Glutamatergic neuron (in vitro differentiated cells): ENCODE measurements around the gene NATD1. TPM values are rescaled to one million over a fixed set of nuclear protein-coding genes. Genes with fewer than 3 reads are reported as not detected.

Source experiments
- DNase-seq: peaks from one replicate; pipeline ENCODE4 v3.0.0; 2022
- H3K27ac Mint-ChIP-seq: one replicate; pipeline ENCODE4 v1.8.0; 2020; ENCODE audit warnings: mild to moderate bottlenecking, mixed read lengths, inconsistent platforms; ENCODE audit not compliant: unreplicated experiment
- H3K27me3 Mint-ChIP-seq: one replicate; pipeline ENCODE4 v1.8.0; 2020; ENCODE audit warnings: mild to moderate bottlenecking, moderate library complexity, mixed read lengths, inconsistent platforms; ENCODE audit not compliant: unreplicated experiment
- H3K36me3 Mint-ChIP-seq: one replicate; pipeline ENCODE4 v1.8.0; 2020; ENCODE audit warnings: mild to moderate bottlenecking, mixed read lengths, inconsistent platforms; ENCODE audit not compliant: unreplicated experiment
- H3K4me1 Mint-ChIP-seq: one replicate; pipeline ENCODE4 v1.8.0; 2020; ENCODE audit warnings: mild to moderate bottlenecking, low read depth, mixed read lengths, inconsistent platforms; ENCODE audit not compliant: unreplicated experiment
- H3K4me3 Mint-ChIP-seq: one replicate; pipeline ENCODE4 v1.8.0; 2020; ENCODE audit warnings: mild to moderate bottlenecking, mixed read lengths, inconsistent platforms; ENCODE audit not compliant: unreplicated experiment
- H3K9me3 Mint-ChIP-seq: one replicate; pipeline ENCODE4 v1.8.0; 2020; ENCODE audit warnings: mild to moderate bottlenecking, moderate library complexity, mixed read lengths, inconsistent platforms; ENCODE audit not compliant: unreplicated experiment
- total RNA-seq: library from RNA; stranded (reverse); fragmentation: NEBNext Ultra II Directional; extraction: Animal tissue kit (Norgen Biotek cat#: 25700); gene quantifications from one replicate; pipeline ENCODE4 v1.2.1, GENCODE V29; 2021; ENCODE audit not compliant: unreplicated experiment
- TF ChIP-seq, protein P1 (sequence below): fragments of 200-600 bp; sonication (generic); IDR thresholded peaks from one replicate; pipeline ENCODE4 v1.5.0; 2021; ENCODE audit not compliant: partially characterized antibody, unreplicated experiment

Gene NATD1
- total RNA-seq, 1 donor from 2014 or later: 45.9 TPM

DNA sequence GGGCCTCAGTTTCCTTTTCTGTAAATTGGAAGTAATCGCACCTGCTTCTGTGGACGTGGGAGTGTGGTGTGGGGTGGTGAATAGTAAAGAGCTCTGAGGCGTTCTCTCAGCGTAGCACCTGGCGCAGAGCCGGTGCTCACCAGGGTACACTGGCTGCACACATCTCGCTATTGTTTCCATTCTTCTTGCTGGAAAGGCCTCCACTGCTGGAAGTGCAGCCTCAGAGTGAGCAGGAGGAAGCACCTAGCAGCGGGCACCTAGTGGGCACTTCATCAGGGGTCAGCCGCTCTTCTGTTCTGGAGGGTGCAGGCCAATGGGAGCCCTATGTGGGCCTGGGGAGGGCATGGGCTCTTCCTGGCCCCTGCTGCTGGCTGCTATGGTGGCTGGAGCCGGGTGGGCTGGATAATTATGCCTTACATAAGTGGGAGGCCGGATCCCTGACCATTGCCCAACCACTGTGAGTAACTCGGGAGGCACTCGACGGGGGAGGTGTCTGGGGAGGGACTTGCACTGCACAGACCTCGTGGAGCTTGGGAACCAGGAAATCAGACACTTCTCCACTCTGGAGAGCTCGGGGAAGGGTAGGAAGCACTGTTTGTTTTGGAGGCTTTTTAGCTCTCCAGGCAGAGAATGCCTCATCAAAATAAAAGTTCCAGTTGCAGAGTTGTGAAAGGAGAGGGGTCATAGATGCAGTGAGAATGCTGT, 33.0 kb upstream of the NATD1 start:
- H3K9me3 Mint-ChIP-seq: peaks cover 18% of the 10 kb centered on the region
- peak overlapping the region; percentile 91 for H3K4me3 Mint-ChIP-seq
- H3K27ac Mint-ChIP-seq: peak overlapping the region; percentile 77
- no peaks in the 10 kb centered on the region for H3K36me3 Mint-ChIP-seq
- H3K4me1 Mint-ChIP-seq: peaks cover 28% of the 10 kb centered on the region
- no peak for DNase-seq
- peaks cover 12% of the 10 kb centered on the region for H3K27me3 Mint-ChIP-seq
- TF ChIP-seq, protein P1, sequence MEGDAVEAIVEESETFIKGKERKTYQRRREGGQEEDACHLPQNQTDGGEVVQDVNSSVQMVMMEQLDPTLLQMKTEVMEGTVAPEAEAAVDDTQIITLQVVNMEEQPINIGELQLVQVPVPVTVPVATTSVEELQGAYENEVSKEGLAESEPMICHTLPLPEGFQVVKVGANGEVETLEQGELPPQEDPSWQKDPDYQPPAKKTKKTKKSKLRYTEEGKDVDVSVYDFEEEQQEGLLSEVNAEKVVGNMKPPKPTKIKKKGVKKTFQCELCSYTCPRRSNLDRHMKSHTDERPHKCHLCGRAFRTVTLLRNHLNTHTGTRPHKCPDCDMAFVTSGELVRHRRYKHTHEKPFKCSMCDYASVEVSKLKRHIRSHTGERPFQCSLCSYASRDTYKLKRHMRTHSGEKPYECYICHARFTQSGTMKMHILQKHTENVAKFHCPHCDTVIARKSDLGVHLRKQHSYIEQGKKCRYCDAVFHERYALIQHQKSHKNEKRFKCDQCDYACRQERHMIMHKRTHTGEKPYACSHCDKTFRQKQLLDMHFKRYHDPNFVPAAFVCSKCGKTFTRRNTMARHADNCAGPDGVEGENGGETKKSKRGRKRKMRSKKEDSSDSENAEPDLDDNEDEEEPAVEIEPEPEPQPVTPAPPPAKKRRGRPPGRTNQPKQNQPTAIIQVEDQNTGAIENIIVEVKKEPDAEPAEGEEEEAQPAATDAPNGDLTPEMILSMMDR: no peak

DNA sequence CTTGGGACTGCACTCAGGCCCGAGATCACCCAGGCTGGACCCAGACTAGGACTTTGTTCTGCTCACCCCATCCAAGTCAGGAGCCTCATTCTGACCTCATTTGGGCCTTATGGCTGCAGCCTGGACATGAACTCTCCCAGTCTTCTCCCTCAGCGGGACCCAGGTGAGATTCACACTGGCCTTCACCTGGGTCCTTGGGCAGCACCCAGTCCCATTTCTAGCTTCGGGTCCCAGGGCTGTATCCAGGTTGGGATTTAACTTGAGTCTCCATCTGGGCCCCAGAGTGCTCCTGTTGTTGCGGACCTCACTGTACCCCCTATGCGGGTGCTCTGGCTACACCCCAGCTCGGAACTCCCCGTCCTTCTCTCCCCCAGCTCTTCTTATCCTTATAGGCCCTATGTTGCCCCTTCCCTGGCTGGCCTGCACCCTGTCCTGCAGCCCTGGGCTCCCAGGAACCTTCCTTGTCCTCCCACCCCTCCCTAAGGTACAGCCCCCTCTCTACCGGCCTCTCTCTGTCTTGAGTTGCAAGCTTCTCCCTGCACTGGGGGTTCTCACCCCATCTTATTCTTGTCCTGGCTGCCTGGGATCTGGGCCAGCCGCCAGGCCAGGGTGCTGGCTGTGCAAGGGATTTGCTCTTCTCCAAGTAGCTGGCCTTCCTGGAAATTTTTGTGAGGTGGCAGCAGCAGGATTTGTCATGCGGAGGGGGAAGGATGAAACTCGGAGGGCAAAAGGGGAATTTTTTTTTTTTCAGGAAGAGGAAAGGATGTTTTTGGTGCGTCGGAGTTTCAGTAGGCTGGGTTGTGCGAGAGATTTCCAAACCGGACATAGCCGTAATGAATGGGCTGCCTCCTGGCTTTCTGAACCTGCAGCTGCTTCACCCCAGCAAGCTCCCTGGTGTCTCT, 32.2 kb upstream of the NATD1 start:
- peak overlapping the region; percentile 77 for H3K27ac Mint-ChIP-seq
- no peak for DNase-seq
- H3K4me3 Mint-ChIP-seq: peak overlapping the region; percentile 91
- peaks cover 17% of the 10 kb centered on the region for H3K9me3 Mint-ChIP-seq
- H3K36me3 Mint-ChIP-seq: no peaks in the 10 kb centered on the region
- TF ChIP-seq, protein P1: no peak
- H3K27me3 Mint-ChIP-seq: peaks cover 15% of the 10 kb centered on the region
- peaks cover 26% of the 10 kb centered on the region for H3K4me1 Mint-ChIP-seq

DNA sequence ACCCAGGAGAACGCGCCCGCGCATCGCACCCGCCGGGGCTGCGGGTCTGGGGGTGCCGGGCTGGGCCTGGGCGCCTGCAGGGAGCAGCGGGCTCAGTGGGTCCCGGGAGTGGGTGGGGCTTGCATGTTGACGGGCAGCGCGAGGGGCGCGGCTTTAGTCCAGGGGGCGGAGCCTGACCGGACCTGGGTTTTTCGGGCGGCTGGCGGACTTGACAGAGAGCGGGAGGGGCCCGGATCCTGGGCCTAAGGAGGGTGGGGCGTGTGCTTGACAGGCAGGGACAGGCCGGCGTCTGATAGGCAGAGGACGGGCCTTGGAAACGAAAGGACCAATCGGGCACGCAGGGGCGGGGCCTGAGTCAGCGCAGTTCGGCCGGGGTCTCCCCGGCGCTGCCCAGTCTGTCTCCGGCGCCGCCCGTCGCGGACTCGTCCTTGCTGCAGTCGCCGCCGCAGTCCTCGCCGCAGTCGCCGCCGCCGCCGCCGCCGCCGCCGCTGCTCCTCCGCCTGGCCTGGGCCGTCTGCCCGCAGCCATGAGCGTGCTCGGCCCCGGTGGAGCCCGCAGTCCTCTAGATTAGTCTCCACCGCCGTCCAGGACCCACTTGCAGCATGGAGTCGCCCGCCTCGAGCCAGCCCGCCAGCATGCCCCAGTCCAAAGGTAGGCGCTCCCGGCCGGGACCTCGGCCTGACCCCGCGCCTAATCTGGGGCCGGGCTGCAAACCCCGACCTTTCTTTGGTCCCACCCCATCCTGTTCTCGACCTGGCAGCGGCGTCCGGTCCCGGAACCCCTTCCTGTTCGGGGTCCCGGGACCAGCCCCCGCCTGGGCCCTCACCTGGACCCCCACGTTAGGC, 31.3 kb upstream of the NATD1 start, which contains the start of gene MAP2K3:
Gene MAP2K3, plus strand, starts transcription at position 393 of the 845 bp plus-strand sequence. Its CDS starts 210 bp downstream, at position 603.
- Mint-ChIP-seq H3K4me1 (peaks cover 28% of the 10 kb centered on the region), H3K36me3 (no peaks in the 10 kb centered on the region), H3K27ac (peak within 1 kb of the TSS; percentile 77), H3K9me3 (peaks cover 24% of the 10 kb centered on the region), H3K4me3 (peak within 1 kb of the TSS; percentile 91), H3K27me3 (peaks cover 15% of the 10 kb centered on the region)
- peak; percentile 99 for DNase-seq
- TF ChIP-seq, protein P1: no peak

DNA sequence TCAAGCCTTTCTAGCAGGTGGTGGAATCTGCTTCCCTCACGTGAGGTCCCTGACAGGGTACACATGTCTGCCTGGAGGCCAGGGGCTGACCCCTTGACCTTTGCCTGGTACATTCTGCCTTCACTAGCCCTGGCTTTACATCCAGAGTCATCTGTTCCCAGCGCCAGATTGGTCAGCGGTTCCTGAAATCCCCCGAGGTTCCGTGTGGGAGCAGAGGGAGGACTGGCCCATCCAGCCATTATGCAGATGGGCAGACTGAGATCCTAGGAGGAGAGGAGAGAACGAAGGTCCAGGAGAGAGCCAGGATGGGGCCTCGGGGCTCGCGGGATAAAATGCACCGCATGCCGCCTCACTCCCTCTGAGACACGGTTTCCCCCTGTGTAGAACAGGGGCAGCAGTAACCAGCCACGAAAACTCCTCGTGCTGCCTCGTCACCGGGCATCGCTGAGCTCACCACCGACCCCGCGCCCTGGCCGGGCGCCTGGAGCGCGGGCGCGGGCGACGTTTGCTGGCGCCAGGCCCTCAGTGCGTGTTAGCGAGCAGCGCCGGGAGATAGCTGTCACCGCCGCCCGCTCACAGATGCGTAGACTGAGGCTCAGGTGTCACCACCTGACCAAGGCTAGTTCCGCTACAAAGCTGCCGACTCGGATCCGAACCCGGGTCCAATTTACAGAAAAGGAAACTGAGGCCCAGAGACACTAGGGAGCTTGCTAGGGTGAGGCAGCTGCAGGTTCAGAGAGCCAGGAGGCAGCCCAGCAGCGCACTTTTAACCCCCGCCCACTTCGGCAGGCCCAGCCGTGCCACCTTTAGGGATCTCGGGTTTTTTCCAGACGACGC, 30.5 kb upstream of the NATD1 start:
- Mint-ChIP-seq H3K4me1 (peaks cover 26% of the 10 kb centered on the region), H3K4me3 (peak overlapping the region; percentile 79), H3K27ac (peak overlapping the region; percentile 72), H3K36me3 (no peaks in the 10 kb centered on the region), H3K9me3 (peaks cover 29% of the 10 kb centered on the region), H3K27me3 (peaks cover 15% of the 10 kb centered on the region)
- peak; percentile 66 for DNase-seq
- TF ChIP-seq, protein P1: no peak
